HepG2 (cell line): ENCODE data around the gene SFXN5. TPM values are rescaled to one million over a fixed set of nuclear protein-coding genes. Genes with fewer than 3 reads are reported as not detected.
A peak's percentile ranks its signal among the peaks of the same experiment; 100 is the strongest.

ENCODE experiments used
- DRAP1 ChIP-seq: IDR thresholded peaks from 2 replicates; pipeline ENCODE4 v1.6.1; 2016; ENCODE audit warnings: missing genetic modification reagents, missing compliant biosample characterization
- HNRNPL ChIP-seq: fragments of 200-400 bp; formaldehyde crosslinking; IDR thresholded peaks from 2 replicates; pipeline ENCODE4 v1.6.1; 2017; ENCODE audit warnings: mild to moderate bottlenecking, low read depth, low read length
- KLF13 ChIP-seq: sonication (generic); formaldehyde crosslinking; IDR thresholded peaks from 2 replicates; pipeline ENCODE4 v1.4.0; 2020; ENCODE audit warnings: mild to moderate bottlenecking, missing genetic modification reagents
- MYNN ChIP-seq: sonication (generic); formaldehyde crosslinking; IDR thresholded peaks from 2 replicates; pipeline ENCODE4 v1.4.0; 2020; ENCODE audit warnings: mild to moderate bottlenecking, low read depth, missing genetic modification reagents
- PBX3 ChIP-seq: sonication (generic); formaldehyde crosslinking; IDR thresholded peaks from 2 replicates; pipeline ENCODE4 v1.8.1; 2023; ENCODE audit warnings: missing genetic modification reagents, inconsistent platforms, borderline replicate concordance
- RXRA ChIP-seq: sonication (generic); formaldehyde crosslinking; IDR thresholded peaks from 2 replicates; pipeline ENCODE4 v1.5.1; 2020; ENCODE audit warnings: missing genetic modification reagents
- SATB2 ChIP-seq: sonication (generic); formaldehyde crosslinking; IDR thresholded peaks from 2 replicates; pipeline ENCODE4 v1.5.0; 2020; ENCODE audit warnings: missing genetic modification reagents
- TCF7 ChIP-seq: sonication (generic); IDR thresholded peaks from 2 replicates; pipeline ENCODE4 v1.6.1; 2016; ENCODE audit warnings: antibody characterized with exemption, low read depth
- ZFP1 ChIP-seq: IDR thresholded peaks from 2 replicates; pipeline ENCODE4 v1.6.1; 2016
- ZNF138 ChIP-seq: sonication (generic); formaldehyde crosslinking; IDR thresholded peaks from 2 replicates; pipeline ENCODE4 v1.5.0; 2020; ENCODE audit warnings: mild to moderate bottlenecking, low read depth, missing genetic modification reagents
- ZNF235 ChIP-seq: sonication (generic); formaldehyde crosslinking; IDR thresholded peaks from 2 replicates; pipeline ENCODE4 v1.8.1; 2023; ENCODE audit warnings: mild to moderate bottlenecking, missing genetic modification reagents, borderline replicate concordance
- ZNF296 ChIP-seq: sonication (generic); formaldehyde crosslinking; conservative IDR thresholded peaks from 2 replicates; pipeline ENCODE4 v1.5.0; 2020; ENCODE audit warnings: mild to moderate bottlenecking, missing genetic modification reagents
- ZNF34 ChIP-seq: sonication (generic); formaldehyde crosslinking; IDR thresholded peaks from 2 replicates; pipeline ENCODE4 v1.4.0; 2020; ENCODE audit warnings: mild to moderate bottlenecking, missing genetic modification reagents, borderline replicate concordance
- ZNF567 ChIP-seq: sonication (generic); formaldehyde crosslinking; IDR thresholded peaks from 2 replicates; pipeline ENCODE4 v1.8.1; 2023; ENCODE audit warnings: mild to moderate bottlenecking, missing genetic modification reagents, borderline replicate concordance
- ZNF879 ChIP-seq: sonication (generic); formaldehyde crosslinking; IDR thresholded peaks from 2 replicates; pipeline ENCODE4 v1.8.1; 2023; ENCODE audit warnings: missing genetic modification reagents
- ZXDC ChIP-seq: sonication (generic); formaldehyde crosslinking; IDR thresholded peaks from 2 replicates; pipeline ENCODE4 v1.5.0; 2020; ENCODE audit warnings: mild to moderate bottlenecking, missing genetic modification reagents
- polyA plus RNA-seq, 8 experiments: library from polyadenylated mRNA; depleted of rRNA in 3 of 8; stranded (reverse) in 7 of 8; unstranded in 1 of 8; fragments of >200 nt; fragmentation: Illumina TruSeq in 4 of 8; extraction: Trizol in 4 of 8; gene quantifications; 2 replicates each; pipeline versions ENCODE4 v1.2.1 to v1.2.3, GENCODE V29; 2011 to 2016; ENCODE audit warnings: low read depth in 4 of 8, missing spikeins in 1 of 8, mixed read lengths in 1 of 8; ENCODE audit not compliant: insufficient read depth in 1 of 8
- total RNA-seq, 5 experiments: library from RNA; depleted of rRNA; stranded (reverse); fragments of >200 nt; fragmentation: Illumina TruSeq; extraction: Trizol; gene quantifications; 2 replicates each; pipeline ENCODE4 v1.2.3, GENCODE V29; 2016; ENCODE audit warnings: low read depth in 1 of 5
- TF ChIP-seq, protein P1 (sequence below): sonication (generic); formaldehyde crosslinking; IDR thresholded peaks from 2 replicates; pipeline ENCODE4 v1.4.0; 2020; ENCODE audit warnings: missing genetic modification reagents, borderline replicate concordance
- TF ChIP-seq, protein P2 (sequence below): sonication (generic); formaldehyde crosslinking; IDR thresholded peaks from 2 replicates; pipeline ENCODE4 v1.4.0; 2020; ENCODE audit warnings: missing genetic modification reagents

SFXN5 gene
- total and polyA plus RNA-seq, 2 of the 13 experiments (the other 11 are each of a cell fraction or from before 2014, with no cell fraction given) = 34.9 to 37.4 TPM

DNA sequence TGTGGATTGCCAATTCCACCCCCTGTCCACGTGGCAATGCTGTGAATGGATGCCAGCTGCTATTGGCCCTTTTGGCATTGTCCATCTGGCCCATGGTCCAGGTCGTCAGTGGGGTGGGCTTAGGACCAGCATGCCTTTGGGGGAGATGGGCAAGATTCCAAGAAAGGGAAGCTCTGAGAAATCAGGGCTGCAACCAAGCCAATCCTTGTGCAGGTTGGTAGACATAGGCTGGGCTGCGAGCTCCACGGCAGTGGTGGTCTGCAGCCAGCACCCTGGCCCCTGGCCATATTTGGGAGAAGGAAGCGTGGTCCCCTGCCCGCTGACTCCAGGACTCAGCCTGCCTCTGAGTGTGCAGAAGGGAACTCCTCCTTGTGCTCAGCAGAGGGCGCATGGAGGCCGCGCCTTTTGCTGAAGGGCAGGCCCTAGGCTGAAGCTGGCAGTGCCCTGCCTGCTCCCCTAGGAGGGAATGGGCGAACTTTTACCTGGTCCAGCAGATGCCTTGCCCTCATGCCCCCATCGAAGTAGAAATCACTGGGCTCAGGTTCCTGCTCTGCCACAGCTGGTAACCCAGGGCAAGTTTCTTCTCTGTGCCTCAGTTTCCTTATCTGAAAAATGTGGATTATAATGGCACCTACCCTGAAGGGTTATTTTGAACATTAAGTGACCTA is 178.9 kb downstream of the SFXN5 start (continued):
- TF ChIP-seq, protein P1, sequence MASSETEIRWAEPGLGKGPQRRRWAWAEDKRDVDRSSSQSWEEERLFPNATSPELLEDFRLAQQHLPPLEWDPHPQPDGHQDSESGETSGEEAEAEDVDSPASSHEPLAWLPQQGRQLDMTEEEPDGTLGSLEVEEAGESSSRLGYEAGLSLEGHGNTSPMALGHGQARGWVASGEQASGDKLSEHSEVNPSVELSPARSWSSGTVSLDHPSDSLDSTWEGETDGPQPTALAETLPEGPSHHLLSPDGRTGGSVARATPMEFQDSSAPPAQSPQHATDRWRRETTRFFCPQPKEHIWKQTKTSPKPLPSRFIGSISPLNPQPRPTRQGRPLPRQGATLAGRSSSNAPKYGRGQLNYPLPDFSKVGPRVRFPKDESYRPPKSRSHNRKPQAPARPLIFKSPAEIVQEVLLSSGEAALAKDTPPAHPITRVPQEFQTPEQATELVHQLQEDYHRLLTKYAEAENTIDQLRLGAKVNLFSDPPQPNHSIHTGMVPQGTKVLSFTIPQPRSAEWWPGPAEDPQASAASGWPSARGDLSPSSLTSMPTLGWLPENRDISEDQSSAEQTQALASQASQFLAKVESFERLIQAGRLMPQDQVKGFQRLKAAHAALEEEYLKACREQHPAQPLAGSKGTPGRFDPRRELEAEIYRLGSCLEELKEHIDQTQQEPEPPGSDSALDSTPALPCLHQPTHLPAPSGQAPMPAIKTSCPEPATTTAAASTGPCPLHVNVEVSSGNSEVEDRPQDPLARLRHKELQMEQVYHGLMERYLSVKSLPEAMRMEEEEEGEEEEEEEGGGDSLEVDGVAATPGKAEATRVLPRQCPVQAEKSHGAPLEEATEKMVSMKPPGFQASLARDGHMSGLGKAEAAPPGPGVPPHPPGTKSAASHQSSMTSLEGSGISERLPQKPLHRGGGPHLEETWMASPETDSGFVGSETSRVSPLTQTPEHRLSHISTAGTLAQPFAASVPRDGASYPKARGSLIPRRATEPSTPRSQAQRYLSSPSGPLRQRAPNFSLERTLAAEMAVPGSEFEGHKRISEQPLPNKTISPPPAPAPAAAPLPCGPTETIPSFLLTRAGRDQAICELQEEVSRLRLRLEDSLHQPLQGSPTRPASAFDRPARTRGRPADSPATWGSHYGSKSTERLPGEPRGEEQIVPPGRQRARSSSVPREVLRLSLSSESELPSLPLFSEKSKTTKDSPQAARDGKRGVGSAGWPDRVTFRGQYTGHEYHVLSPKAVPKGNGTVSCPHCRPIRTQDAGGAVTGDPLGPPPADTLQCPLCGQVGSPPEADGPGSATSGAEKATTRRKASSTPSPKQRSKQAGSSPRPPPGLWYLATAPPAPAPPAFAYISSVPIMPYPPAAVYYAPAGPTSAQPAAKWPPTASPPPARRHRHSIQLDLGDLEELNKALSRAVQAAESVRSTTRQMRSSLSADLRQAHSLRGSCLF (CRISPR knock-in tag) = no peak
- TF ChIP-seq DRAP1 (CRISPR knock-in tag) (0 out of 2 replicates have a peak, but pooled peaks have one; percentile 15), ZXDC (CRISPR knock-in tag) (no peak), ZNF235 (CRISPR knock-in tag) (no peak), ZNF34 (CRISPR knock-in tag) (no peak), RXRA (CRISPR knock-in tag) (0 out of 2 replicates have a peak, but pooled peaks have one; percentile 16), TCF7 (no peak), MYNN (CRISPR knock-in tag) (no peak), ZNF567 (CRISPR knock-in tag) (no peak), ZNF138 (CRISPR knock-in tag) (no peak), ZNF879 (no peak), HNRNPL (peak; percentile 99), KLF13 (CRISPR knock-in tag) (no peak), ZFP1 (CRISPR knock-in tag) (no peak), SATB2 (no peak), PBX3 (CRISPR knock-in tag) (no peak), ZNF296 (no peak)
- TF ChIP-seq, protein P2, sequence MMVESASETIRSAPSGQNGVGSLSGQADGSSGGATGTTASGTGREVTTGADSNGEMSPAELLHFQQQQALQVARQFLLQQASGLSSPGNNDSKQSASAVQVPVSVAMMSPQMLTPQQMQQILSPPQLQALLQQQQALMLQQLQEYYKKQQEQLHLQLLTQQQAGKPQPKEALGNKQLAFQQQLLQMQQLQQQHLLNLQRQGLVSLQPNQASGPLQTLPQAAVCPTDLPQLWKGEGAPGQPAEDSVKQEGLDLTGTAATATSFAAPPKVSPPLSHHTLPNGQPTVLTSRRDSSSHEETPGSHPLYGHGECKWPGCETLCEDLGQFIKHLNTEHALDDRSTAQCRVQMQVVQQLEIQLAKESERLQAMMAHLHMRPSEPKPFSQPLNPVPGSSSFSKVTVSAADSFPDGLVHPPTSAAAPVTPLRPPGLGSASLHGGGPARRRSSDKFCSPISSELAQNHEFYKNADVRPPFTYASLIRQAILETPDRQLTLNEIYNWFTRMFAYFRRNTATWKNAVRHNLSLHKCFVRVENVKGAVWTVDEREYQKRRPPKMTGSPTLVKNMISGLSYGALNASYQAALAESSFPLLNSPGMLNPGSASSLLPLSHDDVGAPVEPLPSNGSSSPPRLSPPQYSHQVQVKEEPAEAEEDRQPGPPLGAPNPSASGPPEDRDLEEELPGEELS (CRISPR knock-in tag) = no peak
